GM18498 (cell line): Measurements from ENCODE around the gene MFAP1.
"Not testable (repeated sequence)": the region's sequence is repeated elsewhere in the genome, so short reads cannot be mapped to it uniquely, and the experiment has no call there.

Experiments used
- ATAC-seq: cut with Tn5 transposase; IDR thresholded peaks from one replicate; pipeline ENCODE4 v1.9.1; 2021; ENCODE audit warnings: mild to moderate bottlenecking, moderate library complexity; ENCODE audit not compliant: unreplicated experiment

The MFAP1 gene

GRCh38 chr15:43821505-43821904 is 3.0 kb downstream of the MFAP1 start:
- no peak for ATAC-seq

GRCh38 chr15:43815064-43815463 is 9.4 kb downstream of the MFAP1 start:
- not testable (repeated sequence) for ATAC-seq

- ATAC-seq = peak; percentile 65
Measured at GRCh38 chr15:43808960-43809678, 15.4 kb downstream of the MFAP1 start.

GRCh38 chr15:43808435-43808950 is 16.0 kb downstream of the MFAP1 start:
- ATAC-seq = no peak

GRCh38 chr15:43802676-43803075 is 21.8 kb downstream of the MFAP1 start:
- ATAC-seq = not testable (repeated sequence)

- ATAC-seq = peak; percentile 87
Measured at GRCh38 chr15:43800286-43801141, 24.0 kb downstream of the MFAP1 start, which contains the start of gene HYPK. Gene HYPK, plus strand, starts transcription at chr15:43800599. Its CDS starts 24 bp downstream, at chr15:43800623.

- peak; percentile 7 for ATAC-seq
Measured at GRCh38 chr15:43799945-43800285, 24.6 kb downstream of the MFAP1 start, which contains the start of gene SERINC4. Gene SERINC4, minus strand, starts transcription at chr15:43800220. Its CDS starts 234 bp downstream, at chr15:43799986.

- no peak for ATAC-seq
Measured at GRCh38 chr15:43799209-43799944, 25.1 kb downstream of the MFAP1 start.

GRCh38 chr15:43796566-43796965 is 27.9 kb downstream of the MFAP1 start:
- no peak for ATAC-seq

GRCh38 chr15:43795997-43796396 is 28.5 kb downstream of the MFAP1 start:
- ATAC-seq = no peak

- no peak for ATAC-seq
Measured at GRCh38 chr15:43795197-43795596, 29.3 kb downstream of the MFAP1 start.

GRCh38 chr15:43794269-43795037 is 30.0 kb downstream of the MFAP1 start:
- ATAC-seq = no peak

GRCh38 chr15:43793647-43794046 is 30.8 kb downstream of the MFAP1 start:
- ATAC-seq = no peak

- no peak for ATAC-seq
Measured at GRCh38 chr15:43792761-43793476, 31.6 kb downstream of the MFAP1 start.

GRCh38 chr15:43791993-43792760 is 32.3 kb downstream of the MFAP1 start, which contains the start of gene SERF2:
Gene SERF2, plus strand, starts transcription at chr15:43792320. Its CDS starts 57 bp downstream, at chr15:43792377.
- ATAC-seq = peak; percentile 93

- ATAC-seq = no peak
Measured at GRCh38 chr15:43789409-43789808, 35.1 kb downstream of the MFAP1 start.

- ATAC-seq = no peak
Measured at GRCh38 chr15:43779016-43779415, 45.5 kb downstream of the MFAP1 start.

- ATAC-seq = peak; percentile 65
Measured at GRCh38 chr15:43777267-43777914, 47.1 kb downstream of the MFAP1 start.
